HG02884 (cell line): ENCODE results near the gene ZNF605.
"Not testable (repeated sequence)": the region's sequence is repeated elsewhere in the genome, so short reads cannot be mapped to it uniquely, and the experiment has no call there.

Source experiments
- ATAC-seq: cut with Tn5 transposase; IDR thresholded peaks from one replicate; pipeline ENCODE4 v1.9.1; 2021; ENCODE audit warnings: mild to moderate bottlenecking, moderate library complexity; ENCODE audit not compliant: unreplicated experiment

The ZNF605 gene

GRCh38 chr12:132949936-132950837 lies 5.9 kb downstream of the ZNF605 start:
- ATAC-seq, result no peak

GRCh38 chr12:132948146-132949066 lies 7.7 kb downstream of the ZNF605 start:
- ATAC-seq, result no peak

- ATAC-seq, result no peak
Measured at GRCh38 chr12:132946246-132946820, 9.8 kb downstream of the ZNF605 start.

DNA sequence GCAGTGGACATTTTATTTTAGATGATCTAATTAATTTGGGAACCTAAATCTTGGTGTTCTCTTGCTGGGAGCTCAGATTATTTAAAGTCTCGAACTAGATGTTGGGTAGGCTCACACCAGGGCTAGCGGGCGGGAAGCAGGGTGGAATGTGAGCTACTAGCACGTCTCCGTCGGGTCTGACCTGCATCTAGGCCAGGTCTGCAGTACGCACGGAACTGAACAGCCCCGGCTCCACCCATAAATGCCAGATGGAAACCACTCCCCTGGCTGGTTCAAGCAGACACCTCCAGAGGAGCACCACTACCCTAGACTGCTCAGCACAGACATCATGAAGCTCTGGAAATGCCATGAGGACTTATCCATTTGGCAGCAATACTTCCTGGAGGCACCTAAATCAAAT lies 10.3 kb downstream of the ZNF605 start:
- ATAC-seq, result no peak

DNA sequence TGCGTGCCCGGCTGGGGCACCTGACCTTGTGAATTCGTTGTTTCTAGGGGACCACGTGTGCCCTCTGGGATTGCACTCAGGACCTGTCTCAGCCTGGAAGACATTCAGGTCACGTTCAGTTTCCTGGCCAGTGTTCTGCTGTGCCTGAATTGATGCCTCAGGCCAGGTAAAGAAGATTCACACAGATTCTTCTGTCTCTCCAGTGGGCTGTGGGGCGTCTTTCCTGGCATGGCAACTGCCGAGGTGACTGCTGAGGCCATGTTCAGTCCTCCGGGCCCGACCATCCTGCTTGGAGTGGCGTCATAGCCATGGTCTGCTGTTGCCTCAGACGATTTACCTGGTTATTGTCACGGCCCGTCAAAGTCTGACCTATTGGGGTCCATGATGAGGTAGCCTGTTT lies 13.5 kb downstream of the ZNF605 start:
- ATAC-seq, result no peak

DNA sequence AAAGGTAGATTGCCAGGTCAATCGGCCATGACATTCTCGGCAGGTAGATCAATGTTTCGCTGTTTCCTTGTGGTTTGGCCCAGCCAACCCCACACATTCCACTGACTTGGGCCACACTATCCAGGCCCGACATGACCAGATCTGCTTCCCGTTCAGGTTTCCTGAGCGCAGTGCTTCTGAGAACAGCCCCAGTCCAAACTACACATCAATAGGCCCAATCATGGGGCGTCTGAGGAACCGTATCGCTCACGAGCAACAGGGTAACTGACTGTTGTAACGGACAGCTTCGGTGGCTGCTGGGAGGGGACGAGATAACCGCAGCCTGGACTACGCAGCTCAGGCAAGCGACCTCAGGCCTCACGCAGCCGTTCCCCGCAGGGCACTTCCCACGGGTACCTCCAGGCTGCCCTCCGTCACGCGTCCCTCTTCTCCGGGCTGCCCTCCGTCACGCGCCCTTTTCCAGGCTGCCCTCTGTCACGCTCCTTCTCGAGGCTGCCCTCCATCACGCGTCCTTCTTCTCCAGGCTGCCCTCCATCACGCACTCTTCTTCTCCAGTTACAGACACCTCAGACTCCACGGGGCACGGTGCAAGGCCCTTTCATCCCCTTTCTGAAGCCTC lies 14.7 kb downstream of the ZNF605 start:
- no peak for ATAC-seq

- no peak for ATAC-seq
Measured at GRCh38 chr12:132940071-132940719, 15.9 kb downstream of the ZNF605 start.

- ATAC-seq, result not testable (repeated sequence)
Measured at GRCh38 chr12:132938807-132939206, 17.3 kb downstream of the ZNF605 start.

- ATAC-seq, result no peak
Measured at GRCh38 chr12:132937476-132937875, 18.6 kb downstream of the ZNF605 start.

DNA sequence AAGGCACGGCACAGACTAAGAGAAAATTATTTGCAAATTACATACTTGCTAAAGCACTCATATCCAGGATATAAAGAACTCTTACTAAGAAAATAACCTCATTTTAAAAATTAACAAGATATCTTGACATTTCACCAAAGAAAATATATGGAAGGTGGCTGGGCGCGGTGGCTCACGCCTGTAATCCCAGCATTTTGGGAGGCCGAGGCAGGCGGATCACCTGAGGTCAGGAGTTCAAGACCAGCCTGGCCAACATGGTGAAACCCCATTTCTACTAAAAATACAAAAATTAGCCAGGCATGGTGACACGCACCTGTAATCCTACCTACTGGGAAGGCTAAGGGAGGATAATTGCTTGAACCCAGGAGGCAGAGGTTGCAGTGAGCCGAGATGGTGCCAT lies 19.2 kb downstream of the ZNF605 start:
- ATAC-seq, result not testable (repeated sequence)

DNA sequence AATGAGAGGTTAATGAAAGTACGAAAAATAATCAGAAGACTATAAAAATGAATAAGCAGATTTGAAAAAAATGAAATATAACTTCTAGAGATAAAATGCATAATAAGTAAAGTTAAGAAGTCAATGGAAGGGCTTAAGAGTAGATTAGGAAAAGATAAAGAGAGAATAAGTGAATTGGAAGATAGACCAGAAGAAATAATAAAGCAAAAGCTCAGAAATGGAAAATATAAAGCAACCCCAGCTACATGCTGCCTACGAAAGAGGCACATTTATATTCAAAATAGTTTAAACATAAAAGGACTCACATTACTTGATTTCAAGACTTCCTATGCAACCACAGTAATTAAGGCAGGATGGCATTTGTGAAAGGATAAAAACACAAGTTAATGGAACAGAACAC lies 19.9 kb downstream of the ZNF605 start:
- no peak for ATAC-seq

DNA sequence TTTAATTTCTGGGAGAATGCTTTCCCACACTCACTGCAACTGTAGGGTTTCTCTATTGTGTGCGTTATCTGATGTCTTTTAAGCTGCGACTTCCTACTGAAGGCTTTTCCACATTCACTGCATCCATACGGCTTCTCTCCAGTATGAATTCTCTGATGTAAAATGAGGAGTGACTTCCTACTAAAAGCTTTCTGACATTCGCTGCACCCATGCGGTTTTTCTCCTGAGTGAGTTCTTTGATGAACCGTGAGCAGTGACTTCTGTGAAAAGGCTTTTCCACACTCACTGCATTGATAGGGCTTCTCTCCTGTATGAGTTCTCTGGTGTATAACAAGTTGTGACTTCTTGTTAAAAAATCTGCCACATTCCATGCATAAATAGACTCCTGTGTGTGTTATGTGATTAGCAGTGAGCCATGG lies 29.7 kb downstream of the ZNF605 start:
- ATAC-seq, result no peak

DNA sequence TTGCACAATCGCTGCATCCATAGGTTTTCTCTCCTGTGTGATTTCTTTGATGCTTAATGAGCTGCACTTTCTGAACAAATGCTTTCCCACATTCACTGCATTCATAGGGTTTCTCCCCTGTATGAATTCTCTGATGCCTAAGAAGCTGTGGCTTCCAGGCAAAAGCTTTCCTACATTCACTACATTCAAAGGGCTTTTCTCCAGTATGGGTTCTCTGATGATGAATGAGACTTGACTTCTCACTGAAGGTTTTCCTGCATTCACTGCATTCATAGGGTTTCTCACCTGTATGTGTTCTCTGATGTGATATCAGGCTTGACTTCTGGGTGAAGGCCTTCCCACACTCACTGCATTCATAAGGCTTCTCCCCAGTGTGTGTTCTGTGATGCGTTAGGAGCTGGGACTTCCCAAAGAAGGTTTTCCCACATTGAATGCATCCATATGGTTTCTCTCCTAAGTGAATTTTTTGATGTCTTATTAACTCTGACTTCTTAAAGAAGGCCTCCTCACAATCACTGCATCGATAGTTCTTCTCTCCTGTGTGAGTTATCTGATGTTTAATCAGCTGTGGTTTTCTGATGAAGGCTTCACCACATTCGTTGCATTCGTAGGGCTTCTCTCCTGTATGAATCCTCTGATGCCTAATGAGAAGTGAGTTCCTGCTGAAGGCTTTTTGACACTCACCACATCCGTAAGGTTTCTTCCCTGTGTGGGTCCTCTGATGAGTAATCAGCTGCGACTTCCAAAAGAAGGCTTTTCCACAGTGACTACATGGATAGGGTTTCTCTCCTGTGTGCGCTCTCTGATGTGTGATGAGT lies 30.3 kb downstream of the ZNF605 start:
- ATAC-seq, result no peak

DNA sequence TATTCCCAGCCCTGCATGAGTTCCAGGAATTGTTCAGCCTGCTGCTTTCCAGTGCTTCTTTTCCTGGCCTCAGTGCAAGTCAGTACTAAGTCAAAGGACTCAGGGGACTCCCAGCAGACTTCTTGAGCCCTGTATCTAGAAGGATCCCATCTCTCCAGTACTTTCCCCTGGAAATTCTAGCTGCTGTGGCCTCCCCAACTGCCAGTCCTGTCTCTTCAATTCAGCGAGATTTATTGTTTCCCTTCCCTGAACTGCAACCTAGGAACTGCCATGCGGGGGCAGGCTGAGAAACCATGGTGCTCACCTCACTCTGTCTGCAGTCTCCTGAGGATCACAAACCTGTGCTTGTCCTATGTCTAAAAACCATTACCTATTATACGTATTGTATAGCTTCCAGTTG lies 31.8 kb downstream of the ZNF605 start:
- ATAC-seq, result no peak

GRCh38 chr12:132923356-132923909 lies 32.7 kb downstream of the ZNF605 start:
- no peak for ATAC-seq

DNA sequence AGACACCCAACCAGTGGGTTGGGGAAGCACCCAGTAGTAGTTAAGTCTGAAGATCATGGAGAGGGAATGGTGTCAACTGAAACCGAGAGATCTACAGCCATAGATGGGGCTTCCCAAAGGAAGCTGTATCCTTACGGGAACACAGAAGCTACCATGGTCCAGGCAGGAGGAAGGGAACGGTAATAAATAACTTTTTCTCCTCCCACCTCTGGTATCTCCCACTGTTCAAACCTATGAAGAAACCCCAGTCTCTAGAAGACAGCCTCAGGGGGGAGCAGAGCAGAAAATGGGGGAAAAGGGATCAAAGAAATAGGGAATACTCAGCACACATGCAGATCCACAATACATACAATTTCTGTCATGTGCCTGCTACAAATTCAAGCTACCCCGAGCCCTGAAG lies 33.4 kb downstream of the ZNF605 start:
- no peak for ATAC-seq

- no peak for ATAC-seq
Measured at GRCh38 chr12:132921685-132922084, 34.4 kb downstream of the ZNF605 start.

GRCh38 chr12:132918680-132919079 lies 37.4 kb downstream of the ZNF605 start:
- ATAC-seq, result no peak

GRCh38 chr12:132909030-132909368 lies 47.1 kb downstream of the ZNF605 start:
- ATAC-seq, result no peak
